HS-5 (cell line): ENCODE data around the gene TBXT.
"Not testable (repeated sequence)": the region's sequence is repeated elsewhere in the genome, so short reads cannot be mapped to it uniquely, and the experiment has no call there.

Source experiments
- DNase-seq: peaks from one replicate; pipeline ENCODE4 v3.0.0-alpha.2; 2012; ENCODE audit warnings: low read depth

TBXT gene

GRCh38 chr6:166167801-166168615 lies at the start of gene TBXT:
TSS of gene TBXT (minus strand) at chr6:166167851. CDS start at chr6:166167591, 260 bp downstream.
- DNase-seq = no peak

GRCh38 chr6:166207284-166207561 lies 39.6 kb upstream of the TBXT start:
- DNase-seq = no peak

- DNase-seq = no peak
These were observed 39.0 kb upstream of the TBXT start for GRCh38 chr6:166206510-166207283.

- no peak for DNase-seq
These were observed 38.4 kb upstream of the TBXT start for GRCh38 chr6:166206066-166206465.

- DNase-seq = no peak
These were observed 37.4 kb upstream of the TBXT start for GRCh38 chr6:166204852-166205650.

- DNase-seq = no peak
These were observed 36.1 kb upstream of the TBXT start for GRCh38 chr6:166203641-166204222.

- DNase-seq = no peak
These were observed 35.5 kb upstream of the TBXT start for GRCh38 chr6:166203003-166203640.

- no peak for DNase-seq
These were observed 34.7 kb upstream of the TBXT start for GRCh38 chr6:166202321-166202733.

GRCh38 chr6:166201878-166202277 lies 34.2 kb upstream of the TBXT start:
- no peak for DNase-seq

GRCh38 chr6:166197361-166197760 lies 29.7 kb upstream of the TBXT start:
- no peak for DNase-seq

GRCh38 chr6:166195860-166196238 lies 28.2 kb upstream of the TBXT start:
- no peak for DNase-seq

- DNase-seq = no peak
These were observed 27.5 kb upstream of the TBXT start for GRCh38 chr6:166194914-166195859.

- DNase-seq = no peak
These were observed 24.9 kb upstream of the TBXT start for GRCh38 chr6:166192557-166192956.

GRCh38 chr6:166192136-166192535 lies 24.5 kb upstream of the TBXT start:
- no peak for DNase-seq

- DNase-seq = no peak
These were observed 12.1 kb upstream of the TBXT start for GRCh38 chr6:166179704-166180103.

GRCh38 chr6:166176106-166176505 lies 8.5 kb upstream of the TBXT start:
- no peak for DNase-seq

GRCh38 chr6:166175093-166175492 lies 7.4 kb upstream of the TBXT start:
- DNase-seq = not testable (repeated sequence)

- DNase-seq = no peak
These were observed 6.4 kb upstream of the TBXT start for GRCh38 chr6:166174031-166174430.

- no peak for DNase-seq
These were observed 5.8 kb upstream of the TBXT start for GRCh38 chr6:166173281-166173951.

- no peak for DNase-seq
These were observed 4.9 kb upstream of the TBXT start for GRCh38 chr6:166172546-166172945.
